Left lobe of liver (tissue), 2 donors: ENCODE results near the gene NGRN. TPM values are rescaled to one million over a fixed set of nuclear protein-coding genes. Genes with fewer than 3 reads are reported as not detected.

Experiments
- ATAC-seq: fragments of 200-7000 bp; cut with Tn5 transposase; one replicate; pipeline ENCODE4 v1.9.1; 2020; ENCODE audit warnings: mild to moderate bottlenecking, moderate library complexity
- DNase-seq: peaks from one replicate; pipeline ENCODE4 v3.0.0-alpha.2; 2020; ENCODE audit warnings: low spot score
- total RNA-seq: library from RNA; stranded (reverse); gene quantifications from one replicate; pipeline ENCODE4 v1.2.1, GENCODE V29; 2021
- donor health status: DM: no; HTN: no; CAD: no; lungs with moderate emphysema.
- donor health status: DM: no; HTN: yes; CAD: no.

NGRN gene
- total RNA-seq, 1 donor from 2014 or later: 26.7 TPM

DNA sequence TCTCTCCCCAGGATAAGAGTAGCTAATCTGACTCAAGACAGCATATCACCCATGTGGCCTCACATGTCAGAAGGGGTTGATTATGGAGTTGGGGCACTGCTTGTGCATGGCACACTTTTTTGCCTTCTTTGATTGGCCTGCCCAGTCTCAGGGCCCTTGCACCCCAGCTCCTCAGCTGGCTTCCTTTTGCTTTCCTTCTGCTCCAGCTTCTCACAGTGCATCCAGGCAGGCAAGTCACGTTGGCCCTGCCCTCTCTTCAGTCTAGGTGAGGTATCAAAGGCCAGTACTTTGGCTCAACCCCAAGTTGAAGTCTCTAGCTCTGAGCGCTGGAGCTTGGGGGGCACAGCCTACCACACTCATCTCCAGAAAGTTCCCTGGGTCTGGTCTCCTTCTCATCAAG is 42.2 kb downstream of the NGRN start:
- ATAC-seq: no peak
- DNase-seq: no peak

DNA sequence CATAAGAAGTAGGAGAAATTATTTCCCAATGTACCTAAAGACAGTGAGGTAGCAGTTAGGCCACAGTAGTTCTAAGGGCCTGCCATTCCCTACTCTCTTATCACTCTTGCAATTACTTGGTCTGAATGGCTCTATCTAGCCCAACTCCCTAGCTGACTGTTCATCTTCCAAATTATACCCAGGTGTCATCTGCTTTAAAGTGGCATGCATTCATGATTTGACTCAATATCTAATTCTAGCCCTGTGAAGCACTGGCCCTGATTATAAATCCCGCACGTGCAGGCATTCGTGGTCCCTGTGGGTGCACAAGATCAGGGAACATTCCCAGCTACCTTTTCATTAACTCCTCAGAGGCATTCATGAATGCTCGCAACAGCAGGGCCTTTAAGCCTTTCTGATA is 43.5 kb downstream of the NGRN start:
- no peak for ATAC-seq
- no peak for DNase-seq

DNA sequence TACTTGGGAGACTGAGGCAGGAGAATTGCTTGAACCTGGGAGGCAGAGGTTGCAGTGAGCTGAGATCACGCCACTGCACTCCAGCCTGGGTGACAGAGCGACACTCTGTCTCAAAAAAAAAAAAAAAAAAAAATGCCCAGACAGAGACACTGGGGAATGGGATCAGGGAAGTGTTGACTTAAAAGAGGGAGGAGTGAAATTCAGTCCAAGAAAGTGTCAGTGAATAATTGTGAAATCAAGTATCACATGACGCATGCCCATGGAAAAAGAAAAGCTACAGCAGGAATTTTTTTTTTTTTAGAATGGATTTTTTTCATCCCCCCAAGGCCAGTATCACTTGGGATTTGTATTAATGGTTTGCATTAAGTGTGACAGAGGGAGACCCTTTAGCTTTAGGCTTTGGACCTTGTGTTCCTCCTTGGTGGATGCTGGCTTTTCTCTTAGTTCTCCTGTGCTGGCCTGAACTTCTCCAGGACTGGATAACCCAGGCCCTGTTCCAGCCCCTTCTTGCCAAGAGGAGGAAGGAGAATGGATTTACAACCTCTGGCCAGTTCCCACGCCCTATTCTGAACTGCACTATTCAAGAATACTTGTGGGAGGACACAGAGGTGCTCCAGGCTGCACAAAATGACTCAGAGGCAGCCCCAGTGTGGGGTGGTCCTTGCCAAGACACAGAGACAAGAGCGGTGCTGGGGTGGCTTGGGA is 50.0 kb downstream of the NGRN start:
- DNase-seq (peak; percentile 75), ATAC-seq (peak; percentile 82)

DNA sequence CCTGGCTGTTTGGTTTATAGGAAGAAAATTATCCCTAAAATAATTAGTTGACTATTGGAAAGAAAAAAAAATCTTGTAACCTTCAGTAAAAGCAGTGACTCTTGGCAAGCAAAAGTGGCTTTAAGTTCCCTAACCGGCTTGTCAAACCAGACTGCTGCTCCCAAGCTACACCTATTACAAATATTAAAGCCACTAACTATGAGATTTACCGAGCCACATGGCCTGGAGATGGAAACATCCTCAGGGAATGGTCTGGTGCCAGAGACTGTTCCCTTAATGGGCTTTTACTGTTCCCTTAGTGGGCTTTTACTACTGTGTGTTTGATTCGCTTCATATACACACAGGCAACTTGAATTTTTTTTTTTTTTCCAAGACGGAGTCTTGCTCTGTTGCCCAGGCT is 50.7 kb downstream of the NGRN start:
- DNase-seq (no peak), ATAC-seq (no peak)

DNA sequence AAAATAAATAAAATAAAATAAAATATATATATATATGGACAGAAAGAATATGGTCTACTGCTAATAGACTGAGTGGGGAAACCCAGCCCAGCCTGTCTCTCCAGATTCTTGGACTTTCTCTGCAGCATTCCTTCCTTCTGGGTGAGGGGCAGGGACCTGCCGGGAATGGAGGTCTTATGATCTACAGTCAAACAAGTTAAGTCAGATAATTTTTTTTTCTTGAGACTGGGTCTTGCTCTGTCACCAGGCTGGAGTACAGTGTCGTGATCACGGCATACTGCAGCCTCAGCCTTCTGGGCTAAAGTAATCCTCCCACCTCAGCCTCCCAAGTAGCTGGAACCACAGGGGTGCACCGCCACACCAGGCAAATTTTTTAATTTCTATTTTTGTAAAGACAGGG is 53.1 kb downstream of the NGRN start:
- ATAC-seq (no peak), DNase-seq (no peak)

DNA sequence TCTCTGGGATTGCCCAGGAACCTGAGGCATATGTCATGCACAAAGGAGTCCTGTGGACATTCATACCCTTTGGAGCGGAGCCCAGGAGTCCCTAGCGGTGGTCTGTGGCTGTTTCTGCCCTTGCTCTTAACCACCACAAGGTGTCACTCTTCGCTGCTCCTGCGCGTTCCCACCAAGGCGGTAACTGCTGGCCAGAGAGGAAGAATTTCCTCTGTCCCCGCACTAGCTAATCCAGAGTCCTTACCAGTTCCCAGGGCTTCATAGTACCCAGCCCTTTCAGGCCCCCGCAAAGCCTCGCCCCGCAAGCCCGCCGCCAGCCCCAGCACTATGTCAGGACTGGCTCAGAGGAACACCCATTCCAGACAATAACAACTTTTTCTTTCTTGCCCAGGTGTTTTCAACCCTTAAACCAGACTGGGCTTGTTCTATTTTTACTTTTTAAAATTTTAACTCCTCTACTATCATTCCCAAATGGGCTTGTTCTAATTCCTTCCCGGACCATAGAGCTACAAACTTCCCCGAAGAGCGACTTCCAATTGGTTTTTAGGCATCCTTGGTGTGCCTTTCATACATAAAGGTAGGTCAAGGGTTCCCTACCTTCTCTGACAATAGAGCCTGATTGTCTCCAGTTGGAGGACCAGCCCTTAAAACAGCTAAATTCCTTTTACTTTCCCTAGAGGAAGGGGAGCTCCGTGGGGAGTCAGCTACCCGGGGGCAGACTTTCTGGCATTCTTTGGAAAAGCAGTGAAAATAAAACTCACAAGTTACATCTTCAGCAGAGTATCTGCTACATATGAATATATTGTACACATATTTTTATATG is 54.8 kb downstream of the NGRN start:
- ATAC-seq (peak; percentile 95), DNase-seq (peak; percentile 79)

DNA sequence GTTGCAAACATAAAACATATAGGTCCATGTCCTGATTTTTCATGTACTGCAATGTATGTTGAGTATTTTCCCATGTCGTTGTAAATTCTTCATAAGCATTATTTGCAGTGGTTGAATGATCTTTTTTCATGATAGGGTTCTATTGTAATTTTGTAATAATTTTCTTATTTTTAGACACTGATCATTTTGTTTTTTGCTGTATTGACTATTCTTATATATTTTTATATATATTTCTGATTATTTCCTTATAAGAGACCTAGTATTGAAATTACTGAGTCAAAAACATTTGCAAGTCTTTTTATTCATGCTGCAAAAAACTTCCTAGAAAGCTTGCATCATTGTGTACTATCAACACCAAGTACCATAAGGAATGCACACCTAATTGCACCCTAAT is 55.4 kb downstream of the NGRN start:
- no peak for DNase-seq
- ATAC-seq: no peak

Other genes starting within 250 kb of the NGRN start
- gene IDH2, start 163.2 kb upstream of the NGRN start, total RNA-seq: 292 TPM
- 23.7 TPM for gene SEMA4B, start 64.3 kb upstream of the NGRN start, total RNA-seq
- 44.1 TPM for gene CIB1, start 31.7 kb upstream of the NGRN start, total RNA-seq
- 5.6 TPM for gene GDPGP1, start 31.5 kb upstream of the NGRN start, total RNA-seq
- gene TTLL13, start 16.1 kb upstream of the NGRN start, total RNA-seq: 0.15 TPM
- gene ZNF774, start 86.6 kb downstream of the NGRN start, total RNA-seq: 1.4 TPM
- 10.9 TPM for gene IQGAP1, start 122.6 kb downstream of the NGRN start, total RNA-seq